Upper lobe of left lung (tissue), 4 donors: ENCODE data around the gene PREX1.

Experiments used
- CTCF ChIP-seq, 6 experiments: fragments of 450-650 bp in 4 of 6; fragments of 200-600 bp in 2 of 6; sonication (generic) in 2 of 6; IDR thresholded peaks; one replicate each; pipeline ENCODE4 v1.5.1; 2016 to 2019; ENCODE audit warnings: antibody characterized with exemption in 6 of 6
- POLR2A ChIP-seq, 4 donors: fragments of 450-650 bp; IDR thresholded peaks; one replicate each; pipeline ENCODE4 v1.5.1; 2016 to 2017; ENCODE audit warnings: antibody characterized with exemption in 4 of 4, mild to moderate bottlenecking in 2 of 4
- POLR2AphosphoS5 ChIP-seq, 2 donors: sonication (generic); formaldehyde crosslinking; IDR thresholded peaks; one replicate each; pipeline ENCODE4 v1.5.1; 2017; ENCODE audit warnings: antibody characterized with exemption in 2 of 2

- no peak for TF ChIP-seq CTCF (IDR thresholded peaks at IDR 0.05)
- no peak for TF ChIP-seq POLR2A (IDR thresholded peaks at IDR 0.05)
- TF ChIP-seq POLR2AphosphoS5 (IDR thresholded peaks at IDR 0.05) = no peak
Observed at GRCh38 chr20:48782053-48782452, 45.7 kb downstream of the PREX1 start.
